GM19395 (cell line): ENCODE data around the gene ARL2BP.
A peak's percentile ranks its signal among the peaks of the same experiment; 100 is the strongest.

ENCODE experiments used
- ATAC-seq: cut with Tn5 transposase; IDR thresholded peaks from one replicate; pipeline ENCODE4 v1.9.1; 2021; ENCODE audit warnings: mild to moderate bottlenecking, moderate library complexity; ENCODE audit not compliant: unreplicated experiment

Gene ARL2BP

DNA sequence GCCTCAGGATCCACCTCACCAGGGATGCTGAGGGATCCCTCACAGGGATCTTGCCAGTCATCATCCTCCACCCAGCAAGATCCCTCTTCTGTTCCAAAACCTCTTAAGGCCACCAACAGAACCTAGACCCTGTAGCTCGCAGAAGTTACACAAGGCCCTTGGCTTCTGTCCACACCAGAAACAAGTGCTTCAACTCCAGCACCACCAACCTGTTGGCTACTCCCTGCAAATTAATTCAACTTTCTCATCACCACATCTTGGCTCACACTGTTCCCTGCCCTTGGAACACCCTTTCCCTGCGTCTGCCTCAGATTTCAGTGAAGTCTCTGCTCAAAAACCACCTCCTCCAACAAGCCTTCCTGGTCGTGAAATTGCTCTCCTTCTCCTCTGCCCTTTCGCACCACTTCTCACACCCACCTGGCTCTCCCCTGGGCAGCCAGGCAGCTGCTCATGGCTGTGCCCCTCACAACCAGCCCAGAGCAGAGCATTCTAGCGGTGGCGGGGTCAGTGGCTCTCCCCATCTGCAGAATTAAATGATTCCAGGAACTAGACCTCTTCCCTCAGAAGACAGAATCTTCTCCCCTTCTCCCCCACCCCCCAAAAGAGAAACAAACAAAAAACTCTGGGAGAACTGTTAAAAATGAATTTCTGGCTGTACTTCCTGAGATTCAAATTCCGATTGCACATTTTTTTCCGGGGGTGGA lies 37.6 kb downstream of the ARL2BP start:
- ATAC-seq: no peak

DNA sequence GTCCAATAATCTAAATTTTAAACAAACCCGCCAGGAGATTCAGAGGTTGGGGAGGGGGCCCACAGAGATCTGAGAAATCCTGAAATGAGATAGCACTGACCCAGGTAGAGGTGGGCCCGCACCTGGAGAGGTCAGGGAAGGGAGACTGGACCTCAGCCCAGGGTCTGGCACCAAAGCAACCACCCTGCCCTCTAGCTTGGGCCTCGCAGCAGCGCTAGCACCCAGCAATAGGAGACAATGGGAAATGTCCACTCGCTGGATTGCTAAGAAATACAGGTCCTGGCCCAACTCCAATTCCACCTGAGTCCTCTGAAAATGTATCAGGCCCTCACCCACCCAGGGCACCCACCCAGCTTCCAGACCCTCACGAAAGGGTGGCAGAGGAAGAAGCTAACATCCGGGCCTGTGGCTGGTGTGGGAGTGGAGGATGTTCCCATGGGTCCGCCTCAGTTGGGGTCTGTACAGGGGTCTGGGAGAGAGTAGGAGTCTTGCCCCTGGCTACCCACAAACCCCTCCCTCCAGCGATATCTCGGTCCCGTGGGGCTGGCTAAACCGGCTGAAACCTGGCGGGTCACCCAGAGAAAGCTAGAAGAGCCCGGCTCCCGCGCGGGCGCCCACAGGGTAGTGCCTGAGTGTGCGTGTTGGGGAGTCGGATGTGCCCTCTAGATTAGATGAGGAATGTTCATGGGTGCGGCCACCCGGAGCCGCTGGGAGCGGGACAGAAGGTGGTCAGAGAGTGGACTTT lies 38.3 kb downstream of the ARL2BP start:
- no peak for ATAC-seq

DNA sequence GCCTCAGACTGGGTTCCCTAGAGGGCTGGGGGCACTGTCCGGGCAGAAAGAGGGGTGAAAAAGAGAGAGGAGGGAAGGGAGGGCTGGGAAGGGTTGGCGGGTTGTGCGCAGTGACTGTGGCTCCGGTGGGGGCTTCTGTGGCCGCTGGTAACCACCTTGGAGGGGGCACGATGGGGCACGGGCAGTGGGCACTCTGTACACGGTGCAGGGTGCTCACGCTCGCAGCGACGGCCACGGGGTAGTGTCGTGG lies 38.8 kb downstream of the ARL2BP start:
- no peak for ATAC-seq

DNA sequence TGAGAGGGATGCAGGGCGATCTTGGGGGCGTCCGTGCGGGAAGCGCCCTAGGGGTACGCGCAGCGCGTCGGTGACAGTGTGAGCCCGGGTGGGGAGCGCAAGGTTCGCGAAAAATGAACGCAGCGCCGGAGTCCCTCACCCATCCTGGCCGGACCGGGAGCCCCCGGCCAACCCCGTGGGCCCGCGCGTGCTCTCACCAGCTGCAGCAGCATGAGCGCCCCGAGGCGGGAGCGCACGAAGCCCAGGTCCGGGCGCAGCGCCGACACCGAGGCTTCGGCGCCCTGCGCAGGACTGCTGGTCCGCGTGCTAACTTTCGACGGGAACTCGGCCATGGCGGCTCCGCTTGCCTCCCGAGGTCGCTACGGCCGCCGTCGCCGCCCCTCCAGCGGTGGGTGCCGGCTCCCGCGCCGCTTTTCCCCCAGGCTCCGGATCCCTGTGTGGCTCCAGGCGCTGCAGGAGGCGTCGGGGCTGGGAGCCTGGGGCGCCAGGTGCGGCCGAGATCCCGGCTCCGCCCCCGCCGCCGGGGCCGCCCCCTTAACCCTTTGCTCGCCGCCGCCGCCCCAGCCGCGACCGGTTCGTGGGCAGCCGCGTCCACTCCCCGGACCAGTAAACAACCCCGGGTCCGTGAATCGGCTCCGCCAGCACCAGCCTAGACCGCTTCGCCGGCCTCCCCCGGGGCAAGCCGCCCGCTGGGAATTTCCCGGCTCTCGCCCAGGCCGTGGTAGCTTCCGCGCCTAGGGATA lies 39.3 kb downstream of the ARL2BP start, which contains the start of gene PLLP:
Gene PLLP (minus strand): TSS at position 464 of the 743 bp plus-strand sequence. CDS start 132 bp downstream, at position 332.
- no peak for ATAC-seq

DNA sequence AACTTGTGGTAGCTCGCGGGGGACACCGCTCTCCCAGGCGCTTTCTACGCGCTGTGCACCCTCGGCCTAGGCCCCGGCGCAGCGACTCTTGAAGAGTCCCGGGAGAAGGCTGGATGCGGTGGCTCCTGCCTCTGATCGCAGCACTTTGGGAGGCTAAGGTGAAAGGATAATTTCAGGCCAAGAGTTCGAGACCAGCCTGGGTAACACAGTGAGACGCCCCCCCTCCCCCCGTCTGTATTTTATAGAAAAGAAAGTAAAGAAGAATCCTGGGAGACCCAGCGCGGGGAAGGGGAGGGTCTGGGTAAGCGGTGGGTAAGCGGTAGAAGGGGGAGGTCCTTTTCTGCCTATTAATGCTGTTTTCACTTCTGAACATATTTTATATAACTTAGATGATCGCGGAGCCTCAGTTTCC lies 39.9 kb downstream of the ARL2BP start:
- ATAC-seq: no peak

DNA sequence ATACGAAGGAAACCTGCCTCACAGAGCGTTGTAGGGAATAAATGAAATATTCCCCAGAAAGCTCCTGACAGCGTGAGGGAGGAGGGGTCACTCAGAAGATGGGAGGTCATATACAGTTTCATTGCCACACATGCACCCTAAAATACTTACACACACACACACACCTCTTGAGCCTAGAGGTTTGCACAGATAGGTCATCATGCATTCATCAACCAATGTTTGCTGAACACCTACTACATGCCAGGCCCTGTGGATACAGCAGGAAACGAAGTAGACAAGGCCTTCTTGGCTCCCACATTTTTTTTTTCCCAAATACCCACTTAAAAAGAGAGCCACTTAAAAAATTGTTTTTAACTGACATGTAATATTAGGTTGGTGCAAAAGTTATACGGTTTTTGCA lies 40.3 kb downstream of the ARL2BP start:
- ATAC-seq: no peak

DNA sequence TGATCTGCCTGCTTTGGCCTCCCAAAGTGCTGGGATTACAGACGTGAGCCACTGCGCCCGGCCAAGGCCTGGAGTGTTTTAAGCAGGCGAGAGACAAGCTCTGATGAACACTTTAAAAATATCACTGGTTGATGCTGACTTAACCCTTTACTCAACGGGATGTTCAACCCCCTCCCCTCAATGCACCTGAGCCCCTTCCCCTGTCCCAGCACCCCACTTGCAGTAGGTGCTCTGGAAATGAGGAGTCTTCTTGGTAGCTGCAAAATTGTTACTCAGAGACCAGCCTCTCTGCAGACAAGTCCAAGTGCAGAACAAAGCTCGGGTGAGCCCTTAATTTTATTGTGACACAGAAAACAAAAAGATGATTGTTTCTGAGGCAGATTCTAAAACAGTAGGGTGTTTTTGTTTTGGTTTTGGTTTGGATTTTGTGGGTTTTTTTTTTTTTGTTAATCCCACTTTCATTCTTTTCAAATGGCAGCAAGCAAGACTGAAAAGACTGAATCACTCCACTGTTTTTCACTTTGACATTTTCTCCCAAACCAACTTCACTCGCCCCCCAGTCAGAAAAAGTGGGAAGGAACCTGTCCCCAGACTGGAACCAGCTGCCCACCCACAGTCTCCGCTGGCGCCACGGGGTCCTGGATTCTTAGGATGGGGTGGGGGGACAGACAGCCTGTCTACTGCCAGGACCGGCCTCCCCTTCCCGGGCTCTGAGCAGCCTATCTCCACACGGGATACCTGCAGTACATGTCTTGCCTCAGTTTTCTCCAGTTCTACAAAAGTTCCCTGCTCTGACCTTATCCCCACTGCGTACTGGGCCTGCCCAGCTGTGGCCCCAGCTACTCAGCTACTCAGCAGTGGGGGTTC lies 44.6 kb downstream of the ARL2BP start:
- ATAC-seq: no peak

DNA sequence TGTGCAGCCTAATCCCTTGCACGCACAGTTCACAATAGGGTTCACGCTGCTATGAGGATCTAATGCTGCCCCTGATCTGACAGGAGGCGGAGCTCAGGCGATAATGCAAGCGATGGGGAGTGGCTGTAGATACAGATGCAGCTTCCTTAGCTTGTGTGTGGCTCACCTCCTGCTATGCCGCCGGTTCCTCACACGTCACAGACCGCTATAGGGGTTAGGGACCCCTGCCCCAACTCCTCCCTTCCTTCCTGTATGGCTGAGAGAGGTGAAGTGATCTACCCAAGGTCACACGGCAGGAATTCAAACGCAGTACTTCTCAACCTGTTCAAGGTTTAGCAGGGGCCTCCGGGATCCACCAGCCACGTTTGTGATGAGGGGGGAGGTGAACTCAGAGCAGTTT lies 52.8 kb downstream of the ARL2BP start:
- no peak for ATAC-seq

DNA sequence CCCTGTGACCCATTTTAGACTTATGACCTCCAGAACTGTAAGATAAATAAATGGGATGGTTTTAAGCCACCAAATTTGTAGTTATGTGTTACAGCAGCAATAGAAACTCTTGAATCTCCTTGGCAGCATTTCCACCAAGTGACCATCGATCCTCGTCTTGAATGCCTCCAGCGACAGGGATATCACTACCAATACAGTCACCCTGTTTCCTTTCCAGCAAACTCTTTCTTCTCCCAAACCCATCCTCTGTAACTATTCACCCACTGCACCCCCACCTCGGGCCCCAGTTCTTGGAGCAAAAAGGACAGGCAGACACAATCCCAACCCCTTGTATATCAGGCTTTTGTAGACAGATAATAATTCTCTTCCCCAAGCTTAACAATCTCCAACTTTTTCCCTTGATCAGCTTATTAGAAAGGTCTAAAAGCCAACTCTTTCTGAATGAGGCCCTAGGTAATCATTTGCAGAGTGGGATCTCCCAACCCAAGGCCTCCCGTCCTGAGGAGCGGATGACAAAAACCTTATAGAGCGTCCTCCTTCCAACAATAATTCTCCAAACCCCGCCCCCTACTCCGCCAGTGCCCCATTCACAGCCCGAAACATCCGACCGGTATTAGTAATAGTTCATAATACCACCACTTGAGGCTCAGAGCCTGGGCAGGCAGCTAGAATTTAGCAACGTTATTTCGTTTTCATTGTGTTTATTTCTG lies 54.1 kb downstream of the ARL2BP start:
- peak; percentile 28 for ATAC-seq

DNA sequence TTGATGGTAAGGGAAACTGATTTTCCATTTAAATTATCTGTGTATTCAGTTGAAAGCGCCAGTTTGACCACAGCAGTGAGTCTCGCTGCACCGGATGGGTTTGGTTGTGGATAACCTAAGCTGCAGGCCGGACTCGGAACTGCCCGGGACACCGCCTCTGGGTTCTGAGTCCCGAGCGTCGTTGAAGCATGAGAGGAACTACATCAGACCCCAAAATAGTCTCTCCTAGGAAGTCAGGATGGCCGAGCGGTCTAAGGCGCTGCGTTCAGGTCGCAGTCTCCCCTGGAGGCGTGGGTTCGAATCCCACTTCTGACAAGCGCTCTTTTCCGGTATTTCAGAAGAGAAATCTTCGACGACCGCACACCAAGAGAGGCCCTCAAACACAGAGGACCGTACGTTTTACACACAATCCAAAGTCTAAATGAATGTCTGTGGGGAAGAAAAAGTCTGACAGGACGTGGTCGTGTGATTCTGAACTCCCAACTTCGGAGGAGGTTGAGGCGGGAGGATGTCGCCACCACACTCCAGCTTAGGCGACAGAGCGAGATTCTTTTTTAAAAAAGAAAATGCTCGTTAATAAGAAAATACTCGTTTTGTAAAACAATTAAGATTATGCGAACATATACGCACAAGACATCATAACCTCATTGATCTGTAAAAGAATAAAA lies 54.8 kb downstream of the ARL2BP start:
- ATAC-seq: peak; percentile 51

DNA sequence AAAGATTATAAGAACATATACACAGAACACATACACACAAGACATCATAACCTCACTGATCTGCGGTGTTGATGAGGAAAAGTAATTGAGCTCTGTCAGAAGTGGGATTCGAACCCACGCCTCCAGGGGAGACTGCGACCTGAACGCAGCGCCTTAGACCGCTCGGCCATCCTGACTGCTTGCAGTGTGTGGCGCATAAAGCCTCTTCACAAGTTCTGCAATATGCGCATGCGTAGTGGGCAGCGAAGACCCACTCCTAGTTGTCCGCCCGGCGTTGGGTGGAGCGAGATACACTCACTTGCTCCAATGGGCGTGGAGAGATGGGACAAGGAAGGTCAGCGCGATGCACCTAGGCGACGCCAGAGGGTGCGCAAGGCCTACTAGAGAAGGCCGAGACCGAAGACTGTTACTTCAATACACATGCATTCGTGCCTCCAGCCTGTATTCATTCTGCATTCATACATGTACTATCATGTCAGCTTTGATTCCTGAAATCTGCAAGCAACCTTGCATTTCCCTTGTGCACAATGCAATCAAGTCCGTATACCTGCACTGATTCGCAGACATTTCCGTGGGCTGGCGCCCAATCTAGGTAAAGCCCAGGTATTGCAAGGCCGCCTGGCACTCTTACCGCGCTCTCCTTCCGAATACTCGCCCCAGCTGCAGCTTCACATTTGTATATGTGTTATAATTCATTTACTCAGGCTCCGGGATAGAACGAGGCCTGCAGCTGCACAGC lies 55.5 kb downstream of the ARL2BP start:
- peak; percentile 85 for ATAC-seq

DNA sequence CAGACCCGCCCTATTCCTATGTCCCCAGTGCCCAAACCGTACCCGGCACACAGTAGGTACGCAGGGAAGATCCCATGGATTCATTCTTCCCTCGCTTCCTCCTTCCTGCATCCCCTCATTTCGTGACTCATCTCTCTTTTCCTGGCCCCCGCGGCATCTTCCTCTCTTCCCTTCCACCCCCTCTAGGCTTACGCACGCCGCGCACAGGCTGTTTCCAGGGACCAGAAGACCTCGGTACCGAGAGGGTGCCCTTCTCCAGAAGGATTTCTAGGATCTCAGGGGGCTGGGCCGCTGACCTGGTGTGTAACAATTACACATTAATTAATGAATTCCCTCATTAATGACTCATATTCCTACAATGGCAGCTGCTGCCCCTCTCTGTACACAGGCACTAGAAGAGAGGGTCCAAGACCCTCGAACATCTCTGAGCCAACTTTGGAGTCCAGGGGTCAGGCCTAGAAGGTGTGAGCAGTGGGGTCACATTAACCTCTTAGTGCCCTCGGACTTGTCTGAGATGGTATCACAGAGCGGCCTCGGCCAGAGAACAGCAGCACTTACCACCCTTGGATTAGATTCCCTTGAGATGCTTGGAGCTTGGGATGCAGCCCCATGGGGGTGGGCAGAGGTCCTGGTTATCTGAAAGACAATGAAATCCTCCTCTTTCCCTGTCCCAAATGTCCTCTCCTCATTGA lies 56.2 kb downstream of the ARL2BP start:
- no peak for ATAC-seq
